K562 (cell line): ENCODE data around the gene ISM1.

Experiments
- KAT8 ChIP-seq: fragments of 450-650 bp; IDR thresholded peaks from 2 replicates; pipeline ENCODE4 v1.6.1; 2016; ENCODE audit warnings: low read depth, mild to moderate bottlenecking
- ZNF644 ChIP-seq: fragments of 200-800 bp; sonication (Bioruptor generic); IDR thresholded peaks from 2 replicates; pipeline ENCODE4 v1.6.1; 2016; ENCODE audit warnings: low read depth, missing genetic modification characterization, missing compliant biosample characterization
- TF ChIP-seq, protein P1 (sequence below): fragments of 200-400 bp; formaldehyde crosslinking; IDR thresholded peaks from 2 replicates; pipeline ENCODE4 v1.6.1; 2017; ENCODE audit warnings: mild to moderate bottlenecking, low read depth, low read length, moderate library complexity
- TF ChIP-seq, protein P2 (sequence below), 3 experiments: IDR thresholded peaks in 2 of 3; conservative IDR thresholded peaks in 1 of 3; 2 replicates each; pipeline ENCODE4 v1.5.1; 2011 to 2012; ENCODE audit warnings: low read length in 3 of 3, mild to moderate bottlenecking in 3 of 3, control low read depth in 2 of 3, improper control_type of control experiment in 1 of 3, inconsistent platforms in 1 of 3, low read depth in 1 of 3, mixed read lengths in 1 of 3, moderate library complexity in 1 of 3; ENCODE audit not compliant: insufficient read depth in 2 of 3

DNA sequence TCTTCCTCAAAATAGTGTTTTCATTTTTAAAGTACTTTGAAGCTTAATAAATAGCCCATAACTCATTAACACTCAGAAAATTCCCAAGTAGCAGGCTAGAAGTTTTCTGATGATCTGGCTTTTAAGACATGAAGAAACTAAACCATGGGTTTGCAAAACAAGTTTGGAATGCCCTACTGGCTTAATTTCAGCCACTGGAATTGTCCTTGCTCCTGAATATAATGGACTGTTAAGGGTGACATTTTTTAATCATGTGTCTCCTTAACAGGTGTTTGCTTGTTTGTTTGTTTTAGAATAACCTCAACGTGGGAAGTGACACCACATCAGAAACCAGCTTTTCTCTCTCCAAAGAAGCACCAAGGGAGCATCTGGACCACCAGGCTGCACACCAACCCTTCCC lies 49.1 kb downstream of the ISM1 start:
- TF ChIP-seq KAT8, result no peak
- TF ChIP-seq, protein P1, sequence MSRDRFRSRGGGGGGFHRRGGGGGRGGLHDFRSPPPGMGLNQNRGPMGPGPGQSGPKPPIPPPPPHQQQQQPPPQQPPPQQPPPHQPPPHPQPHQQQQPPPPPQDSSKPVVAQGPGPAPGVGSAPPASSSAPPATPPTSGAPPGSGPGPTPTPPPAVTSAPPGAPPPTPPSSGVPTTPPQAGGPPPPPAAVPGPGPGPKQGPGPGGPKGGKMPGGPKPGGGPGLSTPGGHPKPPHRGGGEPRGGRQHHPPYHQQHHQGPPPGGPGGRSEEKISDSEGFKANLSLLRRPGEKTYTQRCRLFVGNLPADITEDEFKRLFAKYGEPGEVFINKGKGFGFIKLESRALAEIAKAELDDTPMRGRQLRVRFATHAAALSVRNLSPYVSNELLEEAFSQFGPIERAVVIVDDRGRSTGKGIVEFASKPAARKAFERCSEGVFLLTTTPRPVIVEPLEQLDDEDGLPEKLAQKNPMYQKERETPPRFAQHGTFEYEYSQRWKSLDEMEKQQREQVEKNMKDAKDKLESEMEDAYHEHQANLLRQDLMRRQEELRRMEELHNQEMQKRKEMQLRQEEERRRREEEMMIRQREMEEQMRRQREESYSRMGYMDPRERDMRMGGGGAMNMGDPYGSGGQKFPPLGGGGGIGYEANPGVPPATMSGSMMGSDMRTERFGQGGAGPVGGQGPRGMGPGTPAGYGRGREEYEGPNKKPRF, result no peak
- no peak for TF ChIP-seq ZNF644 (tag)
- TF ChIP-seq, protein P2, sequence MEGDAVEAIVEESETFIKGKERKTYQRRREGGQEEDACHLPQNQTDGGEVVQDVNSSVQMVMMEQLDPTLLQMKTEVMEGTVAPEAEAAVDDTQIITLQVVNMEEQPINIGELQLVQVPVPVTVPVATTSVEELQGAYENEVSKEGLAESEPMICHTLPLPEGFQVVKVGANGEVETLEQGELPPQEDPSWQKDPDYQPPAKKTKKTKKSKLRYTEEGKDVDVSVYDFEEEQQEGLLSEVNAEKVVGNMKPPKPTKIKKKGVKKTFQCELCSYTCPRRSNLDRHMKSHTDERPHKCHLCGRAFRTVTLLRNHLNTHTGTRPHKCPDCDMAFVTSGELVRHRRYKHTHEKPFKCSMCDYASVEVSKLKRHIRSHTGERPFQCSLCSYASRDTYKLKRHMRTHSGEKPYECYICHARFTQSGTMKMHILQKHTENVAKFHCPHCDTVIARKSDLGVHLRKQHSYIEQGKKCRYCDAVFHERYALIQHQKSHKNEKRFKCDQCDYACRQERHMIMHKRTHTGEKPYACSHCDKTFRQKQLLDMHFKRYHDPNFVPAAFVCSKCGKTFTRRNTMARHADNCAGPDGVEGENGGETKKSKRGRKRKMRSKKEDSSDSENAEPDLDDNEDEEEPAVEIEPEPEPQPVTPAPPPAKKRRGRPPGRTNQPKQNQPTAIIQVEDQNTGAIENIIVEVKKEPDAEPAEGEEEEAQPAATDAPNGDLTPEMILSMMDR (IDR thresholded peaks at IDR 0.05 in 2 of 3, conservative IDR thresholded peaks at IDR 0.05 in 1 of 3; ENCODE audit: insufficient read depth in 2 of 3, low read depth in 1 of 3, low read length in 3 of 3), result no peak
